Astrocyte of the spinal cord (primary cell): ENCODE results near the gene C1QL1.

Experiments used
- DNase-seq: peaks from one replicate; pipeline ENCODE4 v3.0.0; 2011; ENCODE audit warnings: low read depth, low spot score
- H3K4me3 ChIP-seq: 2 replicates; pipeline ENCODE4 v1.5.1; 2011; ENCODE audit warnings: low read depth, mild to moderate bottlenecking, low read length, moderate library complexity
- in situ Hi-C: cut with HindIII; loops from 2 replicates; pipeline ENCODE4 v1.10.0; 2017; ENCODE audit warnings: low sequenced_read_pairs
- TF ChIP-seq, protein P1 (sequence below): IDR thresholded peaks from 2 replicates; pipeline ENCODE4 v1.5.1; 2012; ENCODE audit warnings: low read depth, mild to moderate bottlenecking, low read length, inconsistent platforms

Gene C1QL1

GRCh38 chr17:45009676-45010467 is 41.8 kb upstream of the C1QL1 start:
- DNase-seq, result no peak
- in situ Hi-C loops, result no loop called here
- TF ChIP-seq, protein P1, sequence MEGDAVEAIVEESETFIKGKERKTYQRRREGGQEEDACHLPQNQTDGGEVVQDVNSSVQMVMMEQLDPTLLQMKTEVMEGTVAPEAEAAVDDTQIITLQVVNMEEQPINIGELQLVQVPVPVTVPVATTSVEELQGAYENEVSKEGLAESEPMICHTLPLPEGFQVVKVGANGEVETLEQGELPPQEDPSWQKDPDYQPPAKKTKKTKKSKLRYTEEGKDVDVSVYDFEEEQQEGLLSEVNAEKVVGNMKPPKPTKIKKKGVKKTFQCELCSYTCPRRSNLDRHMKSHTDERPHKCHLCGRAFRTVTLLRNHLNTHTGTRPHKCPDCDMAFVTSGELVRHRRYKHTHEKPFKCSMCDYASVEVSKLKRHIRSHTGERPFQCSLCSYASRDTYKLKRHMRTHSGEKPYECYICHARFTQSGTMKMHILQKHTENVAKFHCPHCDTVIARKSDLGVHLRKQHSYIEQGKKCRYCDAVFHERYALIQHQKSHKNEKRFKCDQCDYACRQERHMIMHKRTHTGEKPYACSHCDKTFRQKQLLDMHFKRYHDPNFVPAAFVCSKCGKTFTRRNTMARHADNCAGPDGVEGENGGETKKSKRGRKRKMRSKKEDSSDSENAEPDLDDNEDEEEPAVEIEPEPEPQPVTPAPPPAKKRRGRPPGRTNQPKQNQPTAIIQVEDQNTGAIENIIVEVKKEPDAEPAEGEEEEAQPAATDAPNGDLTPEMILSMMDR, result no peak
- no peak overlapping the region for H3K4me3 ChIP-seq

DNA sequence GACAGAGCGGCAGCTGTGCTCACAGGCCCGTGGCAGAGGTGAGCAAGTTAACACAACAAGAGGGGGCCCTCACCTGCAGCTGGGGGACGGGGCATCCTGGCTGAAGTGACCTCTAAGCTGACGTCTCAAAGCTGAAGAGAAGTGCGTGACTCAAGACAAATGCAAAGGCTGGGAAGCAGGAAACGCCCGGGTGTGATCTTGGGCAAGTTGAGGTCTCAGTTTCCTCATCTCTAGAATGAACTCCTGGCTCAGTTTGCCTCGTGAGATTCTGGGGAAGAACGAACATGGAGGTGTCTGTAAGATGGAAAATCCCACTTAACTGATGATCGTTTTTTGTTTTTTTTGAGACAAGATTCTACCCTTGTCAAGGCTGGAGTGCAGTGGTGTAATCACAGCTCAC is 40.1 kb upstream of the C1QL1 start:
- no peak overlapping the region for H3K4me3 ChIP-seq
- in situ Hi-C loops, result no loop called here
- TF ChIP-seq, protein P1, result no peak
- no peak for DNase-seq

GRCh38 chr17:45006927-45007461 is 38.9 kb upstream of the C1QL1 start:
- TF ChIP-seq, protein P1, result no peak
- no peak for DNase-seq
- H3K4me3 ChIP-seq, result no peak overlapping the region
- in situ Hi-C loops, result no loop called here

GRCh38 chr17:45005700-45006099 is 37.6 kb upstream of the C1QL1 start:
- in situ Hi-C loops, result no loop called here
- no peak for DNase-seq
- no peak overlapping the region for H3K4me3 ChIP-seq
- TF ChIP-seq, protein P1, result no peak

- DNase-seq, result no peak
These were observed 36.3 kb upstream of the C1QL1 start for GRCh38 chr17:45004388-45004787.

GRCh38 chr17:45003877-45004276 is 35.8 kb upstream of the C1QL1 start:
- TF ChIP-seq, protein P1, result no peak
- no peak for DNase-seq

More at GRCh38 chr17:45004388-45004787, 36.3 kb upstream of the C1QL1 start:
- TF ChIP-seq, protein P1, result no peak
- no peak overlapping the region for H3K4me3 ChIP-seq
- in situ Hi-C loops, result no loop called here

More at GRCh38 chr17:45003877-45004276, 35.8 kb upstream of the C1QL1 start:
- in situ Hi-C loops, result no loop called here
- no peak overlapping the region for H3K4me3 ChIP-seq
